Endothelial cell (in vitro differentiated cells): ENCODE results near the gene CAMK2N1. TPM values are rescaled to one million over a fixed set of nuclear protein-coding genes. Genes with fewer than 3 reads are reported as not detected.
A peak's percentile ranks its signal among the peaks of the same experiment; 100 is the strongest.

Experiments
- DNase-seq: peaks from one replicate; pipeline ENCODE4 v3.0.0; 2021; ENCODE audit warnings: low spot score
- H3K27ac Mint-ChIP-seq: one replicate; pipeline ENCODE4 v1.8.0; 2021; ENCODE audit warnings: mixed read lengths, inconsistent platforms; ENCODE audit not compliant: unreplicated experiment
- H3K27me3 Mint-ChIP-seq: one replicate; pipeline ENCODE4 v1.8.0; 2021; ENCODE audit warnings: mild to moderate bottlenecking, moderate library complexity, mixed read lengths, inconsistent platforms; ENCODE audit not compliant: unreplicated experiment
- H3K36me3 Mint-ChIP-seq: one replicate; pipeline ENCODE4 v1.8.0; 2021; ENCODE audit warnings: mild to moderate bottlenecking, low read depth, mixed read lengths, inconsistent platforms; ENCODE audit not compliant: unreplicated experiment
- H3K4me1 Mint-ChIP-seq: one replicate; pipeline ENCODE4 v1.8.0; 2021; ENCODE audit warnings: mild to moderate bottlenecking, mixed read lengths, inconsistent platforms; ENCODE audit not compliant: unreplicated experiment
- H3K4me3 Mint-ChIP-seq: one replicate; pipeline ENCODE4 v1.8.0; 2021; ENCODE audit warnings: mild to moderate bottlenecking, mixed read lengths, inconsistent platforms; ENCODE audit not compliant: unreplicated experiment
- H3K9me3 Mint-ChIP-seq: one replicate; pipeline ENCODE4 v1.8.0; 2021; ENCODE audit warnings: mixed read lengths, inconsistent platforms; ENCODE audit not compliant: unreplicated experiment
- total RNA-seq: library from RNA; stranded (reverse); fragmentation: NEBNext Ultra II Directional; extraction: Animal tissue kit (Norgen Biotek cat#: 25700); gene quantifications from one replicate; pipeline ENCODE4 v1.2.1, GENCODE V29; 2021; ENCODE audit not compliant: unreplicated experiment
- TF ChIP-seq, protein P1 (sequence below): fragments of 200-600 bp; sonication (generic); IDR thresholded peaks from one replicate; pipeline ENCODE4 v1.5.0; 2021; ENCODE audit warnings: antibody characterized with exemption; ENCODE audit not compliant: unreplicated experiment

CAMK2N1 gene
- total RNA-seq, 1 donor from 2014 or later: 0.28 TPM

DNA sequence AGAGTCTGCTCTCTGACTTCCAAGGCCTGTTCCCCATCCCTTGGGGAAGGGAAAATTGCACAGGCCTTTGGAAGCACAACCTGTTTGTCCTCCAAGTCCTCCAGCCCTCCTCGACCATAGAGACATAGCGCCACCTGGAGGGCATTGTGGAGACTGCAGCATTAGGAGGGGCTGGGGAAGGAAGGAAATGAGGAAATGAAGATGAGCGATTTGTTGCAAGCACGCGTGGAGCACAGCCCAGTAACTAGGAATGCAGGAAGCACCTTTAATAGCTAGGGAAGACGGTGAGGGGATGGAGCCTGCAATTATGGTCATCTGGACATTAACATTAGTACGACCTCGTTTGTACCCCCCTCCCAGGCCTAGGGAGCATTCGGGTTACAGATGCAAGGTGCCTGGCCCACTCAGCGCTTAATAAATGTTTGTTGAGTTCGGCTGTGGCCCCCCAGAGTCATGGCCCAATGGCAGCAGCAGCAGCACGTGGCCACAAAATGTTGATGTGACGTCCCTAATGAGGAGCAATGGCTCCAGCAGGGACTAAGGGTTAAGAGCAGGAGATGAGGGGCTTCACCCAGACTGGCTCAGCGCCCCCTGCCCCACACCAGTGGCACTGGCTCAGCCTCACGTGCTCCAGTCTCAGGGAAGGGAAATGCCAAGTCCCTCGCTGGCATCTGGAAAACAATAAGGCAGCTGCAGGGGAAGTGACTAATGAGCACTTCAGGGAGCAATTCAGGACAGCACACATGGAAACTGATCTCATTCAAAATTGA, 8.0 kb upstream of the CAMK2N1 start:
- peak; percentile 92 for DNase-seq
- Mint-ChIP-seq H3K36me3 (no peaks in the 10 kb centered on the region), H3K27me3 (peaks cover 6% of the 10 kb centered on the region), H3K9me3 (no peaks in the 10 kb centered on the region), H3K27ac (no peak overlapping the region), H3K4me1 (no peaks in the 10 kb centered on the region), H3K4me3 (no peak overlapping the region)
- TF ChIP-seq, protein P1, sequence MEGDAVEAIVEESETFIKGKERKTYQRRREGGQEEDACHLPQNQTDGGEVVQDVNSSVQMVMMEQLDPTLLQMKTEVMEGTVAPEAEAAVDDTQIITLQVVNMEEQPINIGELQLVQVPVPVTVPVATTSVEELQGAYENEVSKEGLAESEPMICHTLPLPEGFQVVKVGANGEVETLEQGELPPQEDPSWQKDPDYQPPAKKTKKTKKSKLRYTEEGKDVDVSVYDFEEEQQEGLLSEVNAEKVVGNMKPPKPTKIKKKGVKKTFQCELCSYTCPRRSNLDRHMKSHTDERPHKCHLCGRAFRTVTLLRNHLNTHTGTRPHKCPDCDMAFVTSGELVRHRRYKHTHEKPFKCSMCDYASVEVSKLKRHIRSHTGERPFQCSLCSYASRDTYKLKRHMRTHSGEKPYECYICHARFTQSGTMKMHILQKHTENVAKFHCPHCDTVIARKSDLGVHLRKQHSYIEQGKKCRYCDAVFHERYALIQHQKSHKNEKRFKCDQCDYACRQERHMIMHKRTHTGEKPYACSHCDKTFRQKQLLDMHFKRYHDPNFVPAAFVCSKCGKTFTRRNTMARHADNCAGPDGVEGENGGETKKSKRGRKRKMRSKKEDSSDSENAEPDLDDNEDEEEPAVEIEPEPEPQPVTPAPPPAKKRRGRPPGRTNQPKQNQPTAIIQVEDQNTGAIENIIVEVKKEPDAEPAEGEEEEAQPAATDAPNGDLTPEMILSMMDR: peak; percentile 92

DNA sequence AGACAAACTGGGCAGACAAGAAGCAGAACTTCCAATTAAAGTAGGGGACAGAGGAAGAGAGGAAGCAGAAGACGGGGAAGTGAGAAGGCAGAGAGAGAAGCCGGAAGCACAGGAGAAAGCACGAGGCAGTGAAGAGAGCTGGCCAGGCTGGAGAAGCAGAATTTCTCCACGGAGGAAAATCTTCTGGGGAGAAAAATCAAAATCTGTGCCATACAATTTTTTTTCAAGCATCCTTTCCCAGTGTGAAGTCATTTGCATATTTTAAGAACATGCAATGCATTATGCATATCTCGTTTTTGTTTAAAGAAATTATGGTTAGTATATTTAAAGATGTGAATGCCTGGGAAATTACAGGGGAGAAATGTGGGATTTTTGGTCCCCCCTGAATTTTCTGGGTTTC, 7.3 kb upstream of the CAMK2N1 start:
- no peaks in the 10 kb centered on the region for H3K9me3 Mint-ChIP-seq
- no peaks in the 10 kb centered on the region for H3K4me1 Mint-ChIP-seq
- H3K27ac Mint-ChIP-seq: no peak overlapping the region
- no peak overlapping the region for H3K4me3 Mint-ChIP-seq
- TF ChIP-seq, protein P1: no peak
- DNase-seq: no peak
- H3K27me3 Mint-ChIP-seq: peaks cover 8% of the 10 kb centered on the region
- H3K36me3 Mint-ChIP-seq: no peaks in the 10 kb centered on the region

DNA sequence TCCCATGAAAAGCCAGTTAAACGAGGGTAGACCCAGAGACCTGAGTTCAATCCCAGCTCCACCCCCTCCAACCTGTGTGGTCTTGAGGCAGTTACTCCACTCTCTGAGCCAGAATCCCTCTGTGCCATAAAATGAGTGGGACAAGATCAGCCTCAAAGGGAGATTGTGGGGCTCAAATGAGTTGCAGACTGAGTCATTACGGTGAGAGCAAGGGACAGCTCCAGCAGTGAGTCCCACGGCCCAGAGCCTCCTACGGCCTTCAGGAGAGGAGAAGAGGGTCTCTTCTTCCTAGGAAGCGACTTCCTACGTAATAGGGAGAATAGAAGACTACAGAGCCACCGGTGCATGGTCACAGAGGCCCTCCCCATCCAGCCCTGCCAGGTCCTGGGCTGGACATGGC, 6.7 kb upstream of the CAMK2N1 start:
- no peaks in the 10 kb centered on the region for H3K4me1 Mint-ChIP-seq
- TF ChIP-seq, protein P1: no peak
- H3K4me3 Mint-ChIP-seq: no peak overlapping the region
- no peaks in the 10 kb centered on the region for H3K36me3 Mint-ChIP-seq
- no peak for DNase-seq
- no peak overlapping the region for H3K27ac Mint-ChIP-seq
- no peaks in the 10 kb centered on the region for H3K9me3 Mint-ChIP-seq
- peaks cover 12% of the 10 kb centered on the region for H3K27me3 Mint-ChIP-seq

DNA sequence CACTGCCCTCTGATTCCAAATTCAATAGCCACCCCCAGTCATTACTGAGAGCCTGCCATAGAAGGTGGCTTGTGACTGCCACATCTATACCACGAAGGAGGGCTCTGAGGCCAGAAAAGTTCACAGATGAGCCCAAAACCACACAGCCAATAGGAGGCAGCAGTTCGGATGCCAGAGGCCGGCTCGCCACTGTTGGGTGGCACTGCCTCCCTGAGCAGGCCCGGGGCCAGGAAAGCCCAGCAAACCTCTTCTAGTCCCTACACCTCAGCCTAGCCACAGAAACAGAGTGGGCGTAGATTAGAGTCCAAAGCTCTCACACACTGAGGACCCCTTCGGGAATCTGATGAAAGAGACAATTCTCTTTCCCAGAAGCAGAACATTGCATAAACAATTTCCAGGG, 5.9 kb upstream of the CAMK2N1 start:
- peaks cover 3% of the 10 kb centered on the region for H3K4me1 Mint-ChIP-seq
- H3K27me3 Mint-ChIP-seq: peaks cover 20% of the 10 kb centered on the region
- no peak overlapping the region for H3K27ac Mint-ChIP-seq
- DNase-seq: no peak
- H3K36me3 Mint-ChIP-seq: no peaks in the 10 kb centered on the region
- TF ChIP-seq, protein P1: no peak
- no peaks in the 10 kb centered on the region for H3K9me3 Mint-ChIP-seq
- H3K4me3 Mint-ChIP-seq: no peak overlapping the region

DNA sequence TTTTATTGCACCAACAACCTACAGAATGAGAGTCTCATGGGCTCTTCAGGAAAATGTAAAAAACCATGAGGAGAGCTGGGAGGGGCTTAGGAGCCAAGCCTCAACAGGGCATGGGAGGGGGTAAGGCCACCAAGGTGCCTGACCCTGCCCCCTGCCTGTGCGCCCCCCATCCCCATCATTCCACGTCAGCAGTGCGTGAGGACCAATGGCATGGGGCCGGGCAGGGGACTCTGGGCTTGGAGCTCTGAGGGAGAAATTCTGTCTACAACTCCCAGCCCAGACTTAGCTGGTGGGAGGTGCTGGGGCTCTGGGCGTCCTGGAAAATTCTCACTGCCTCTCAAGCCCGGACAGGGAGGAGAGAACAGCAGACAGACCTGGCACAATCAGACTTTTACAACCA, 5.2 kb upstream of the CAMK2N1 start:
- Mint-ChIP-seq H3K27me3 (peaks cover 20% of the 10 kb centered on the region), H3K4me3 (no peak overlapping the region), H3K4me1 (peaks cover 3% of the 10 kb centered on the region), H3K36me3 (no peaks in the 10 kb centered on the region), H3K27ac (no peak overlapping the region), H3K9me3 (no peaks in the 10 kb centered on the region)
- DNase-seq: no peak
- TF ChIP-seq, protein P1: no peak
